Measurements from ENCODE around the gene ZCCHC7. TPM values are rescaled to one million over a fixed set of nuclear protein-coding genes. Genes with fewer than 3 reads are reported as not detected.

The ZCCHC7 gene
- total and polyA plus RNA-seq, 5 donors from 2014 or later, result 32.3 to 43.6 (median 34.8) TPM

DNA sequence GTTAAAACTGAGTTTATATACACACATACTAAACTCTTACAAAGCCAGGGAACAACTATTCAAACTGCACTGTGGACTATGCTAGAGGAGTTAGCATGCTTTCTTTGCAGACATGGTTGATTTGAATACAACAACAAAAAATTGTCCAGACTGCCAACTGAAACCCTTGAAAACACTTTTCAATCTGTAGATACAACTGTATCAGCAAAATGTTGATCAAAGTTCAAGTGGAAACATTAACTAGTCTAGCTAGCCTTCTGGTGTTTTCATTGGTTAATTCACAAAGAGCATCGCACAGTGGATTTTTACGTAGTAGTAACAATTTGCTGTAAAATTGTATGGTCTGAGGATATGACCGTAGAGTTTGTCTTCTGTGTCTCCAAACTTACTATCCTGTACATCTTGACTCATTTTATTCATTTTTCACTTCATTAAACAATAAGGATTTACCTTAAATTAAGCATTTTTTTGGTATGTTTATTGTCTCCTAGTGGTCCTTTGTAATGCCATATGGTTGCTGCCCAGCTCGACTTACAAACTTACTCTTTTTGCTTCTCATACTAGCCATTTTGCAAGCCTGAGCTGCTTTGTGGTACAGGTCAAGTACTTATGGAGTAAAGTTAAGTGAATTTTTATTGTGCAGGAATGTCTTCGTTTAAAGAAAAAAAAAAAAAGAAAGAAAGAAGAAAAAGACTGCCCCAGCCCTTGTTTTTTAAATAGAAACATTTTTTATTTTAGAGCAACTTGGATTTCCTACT, 123.4 kb downstream of the ZCCHC7 start:
- ATAC-seq (ENCODE audit: low read depth in 2 of 2) (no peak), DNase-seq (no peak)
- peaks cover 2% of the 10 kb centered on the region for H3K36me3 ChIP-seq (ENCODE audit: control insufficient read depth, insufficient read depth, low read length)
- no peaks in the 10 kb centered on the region for H3K4me1 ChIP-seq (ENCODE audit: control insufficient read depth, insufficient read depth, low read length, poor library complexity, severe bottlenecking)
- no peak overlapping the region for H3K4me3 Mint-ChIP-seq
- no peaks in the 10 kb centered on the region for H3K9me3 ChIP-seq (ENCODE audit: control insufficient read depth in 2 of 2, low read length in 2 of 2)
- H3K27ac Mint-ChIP-seq, result no peak overlapping the region
- peaks cover 0 to 3% (median 0%) of the 10 kb centered on the region in 7 donors for H3K9me3 Mint-ChIP-seq
- no peak overlapping the region for H3K27ac ChIP-seq (ENCODE audit: insufficient read depth, low read length, poor library complexity, severe bottlenecking)
- H3K4me3 ChIP-seq (ENCODE audit: low read depth, low read length), result no peak overlapping the region
- H3K27me3 Mint-ChIP-seq, result no peaks in the 10 kb centered on the region
- H3K4me1 Mint-ChIP-seq, result peaks cover 4 to 33% (median 19%) of the 10 kb centered on the region in 4 donors
- peaks cover 11% of the 10 kb centered on the region for H3K36me3 Mint-ChIP-seq
- H3K27me3 ChIP-seq (ENCODE audit: control insufficient read depth, insufficient read depth, low read length), result no peaks in the 10 kb centered on the region

DNA sequence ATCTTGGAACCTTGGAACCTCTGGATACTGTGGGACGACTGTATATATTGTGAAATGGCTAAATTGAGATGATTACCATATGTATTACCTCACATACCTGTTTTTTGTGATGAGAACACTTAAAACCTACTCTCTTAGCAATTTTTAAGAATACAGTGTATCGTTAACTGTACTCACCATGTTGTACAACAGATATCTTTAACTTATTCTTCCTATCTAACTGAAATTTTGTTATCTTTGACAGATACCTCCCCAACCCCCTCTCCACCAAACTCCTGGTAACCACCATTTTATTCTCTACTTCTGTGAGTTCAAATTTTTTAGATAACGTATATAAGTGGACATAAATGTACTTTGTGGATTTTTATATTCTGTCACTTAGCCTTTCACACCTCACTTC, 126.5 kb downstream of the ZCCHC7 start:
- Mint-ChIP-seq H3K4me1 (peaks cover 5 to 30% (median 8%) of the 10 kb centered on the region in 4 donors), H3K27ac (no peak overlapping the region), H3K27me3 (no peaks in the 10 kb centered on the region), H3K9me3 (peaks cover 0 to 3% (median 0%) of the 10 kb centered on the region in 7 donors), H3K4me3 (no peak overlapping the region), H3K36me3 (peaks cover 35% of the 10 kb centered on the region)
- H3K4me3 ChIP-seq (ENCODE audit: low read depth, low read length), result no peak overlapping the region
- H3K27me3 ChIP-seq (ENCODE audit: control insufficient read depth, insufficient read depth, low read length), result no peaks in the 10 kb centered on the region
- H3K9me3 ChIP-seq (ENCODE audit: control insufficient read depth in 2 of 2, low read length in 2 of 2), result no peaks in the 10 kb centered on the region
- DNase-seq (no peak), ATAC-seq (ENCODE audit: low read depth in 2 of 2) (no peak)
- H3K27ac ChIP-seq (ENCODE audit: insufficient read depth, low read length, poor library complexity, severe bottlenecking), result no peak overlapping the region
- no peaks in the 10 kb centered on the region for H3K4me1 ChIP-seq (ENCODE audit: control insufficient read depth, insufficient read depth, low read length, poor library complexity, severe bottlenecking)
- H3K36me3 ChIP-seq (ENCODE audit: control insufficient read depth, insufficient read depth, low read length), result peaks cover 7% of the 10 kb centered on the region

DNA sequence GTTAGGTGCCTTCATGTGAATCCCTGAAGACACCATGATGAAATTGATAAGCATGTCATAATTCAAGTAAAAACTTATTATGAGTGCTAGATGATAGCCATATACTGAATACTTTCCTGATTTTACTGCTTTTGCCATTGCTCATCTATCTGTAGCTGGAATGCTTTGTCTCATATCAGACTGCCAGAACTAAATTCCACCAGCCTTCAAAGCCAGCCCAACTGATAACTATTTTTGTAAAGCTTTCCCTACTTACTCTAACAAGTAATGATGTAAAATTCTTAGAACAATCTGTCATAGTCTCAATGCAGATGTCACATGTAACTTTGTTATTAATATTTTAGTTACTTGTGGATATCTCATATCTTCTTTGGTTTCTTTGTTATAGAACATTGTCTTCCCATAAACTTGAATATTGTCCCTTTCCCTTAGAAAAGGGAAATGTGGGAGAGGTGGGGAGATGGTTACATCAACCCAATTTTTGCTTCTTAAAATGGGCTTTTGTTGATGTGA, 128.3 kb downstream of the ZCCHC7 start:
- no peaks in the 10 kb centered on the region for H3K27me3 ChIP-seq (ENCODE audit: control insufficient read depth, insufficient read depth, low read length)
- H3K27ac ChIP-seq (ENCODE audit: insufficient read depth, low read length, poor library complexity, severe bottlenecking), result no peak overlapping the region
- Mint-ChIP-seq H3K4me3 (no peak overlapping the region), H3K27me3 (no peaks in the 10 kb centered on the region), H3K4me1 (peaks cover 4 to 29% (median 8%) of the 10 kb centered on the region in 4 donors), H3K9me3 (peaks cover 0 to 4% (median 0%) of the 10 kb centered on the region in 7 donors), H3K36me3 (peaks cover 46% of the 10 kb centered on the region), H3K27ac (no peak overlapping the region)
- H3K4me3 ChIP-seq (ENCODE audit: low read depth, low read length), result no peak overlapping the region
- H3K9me3 ChIP-seq (ENCODE audit: control insufficient read depth in 2 of 2, low read length in 2 of 2), result no peaks in the 10 kb centered on the region
- no peak for ATAC-seq (ENCODE audit: low read depth in 2 of 2)
- H3K4me1 ChIP-seq (ENCODE audit: control insufficient read depth, insufficient read depth, low read length, poor library complexity, severe bottlenecking), result no peaks in the 10 kb centered on the region
- H3K36me3 ChIP-seq (ENCODE audit: control insufficient read depth, insufficient read depth, low read length), result peaks cover 7% of the 10 kb centered on the region
- no peak for DNase-seq

DNA sequence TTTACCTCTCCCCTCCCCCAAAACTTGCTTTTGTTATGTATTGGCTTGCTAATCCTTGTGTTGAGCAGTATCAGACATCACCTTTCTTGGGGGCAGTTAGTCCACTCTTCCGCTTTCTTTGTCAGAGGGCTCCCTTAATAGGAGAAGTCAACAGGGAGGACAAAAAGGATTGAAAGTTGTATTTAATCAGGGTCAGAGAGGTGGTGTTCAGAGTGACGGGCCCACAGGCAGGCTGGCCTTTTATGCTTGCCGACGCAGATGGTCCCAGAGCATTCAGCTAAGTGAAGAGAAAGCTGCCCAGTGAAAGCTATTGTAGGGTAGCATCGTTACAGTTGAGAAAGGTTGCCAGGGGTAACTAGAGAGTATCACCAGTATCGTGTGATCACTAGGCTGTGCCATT, 131.1 kb downstream of the ZCCHC7 start:
- peaks cover 61% of the 10 kb centered on the region for H3K36me3 Mint-ChIP-seq

DNA sequence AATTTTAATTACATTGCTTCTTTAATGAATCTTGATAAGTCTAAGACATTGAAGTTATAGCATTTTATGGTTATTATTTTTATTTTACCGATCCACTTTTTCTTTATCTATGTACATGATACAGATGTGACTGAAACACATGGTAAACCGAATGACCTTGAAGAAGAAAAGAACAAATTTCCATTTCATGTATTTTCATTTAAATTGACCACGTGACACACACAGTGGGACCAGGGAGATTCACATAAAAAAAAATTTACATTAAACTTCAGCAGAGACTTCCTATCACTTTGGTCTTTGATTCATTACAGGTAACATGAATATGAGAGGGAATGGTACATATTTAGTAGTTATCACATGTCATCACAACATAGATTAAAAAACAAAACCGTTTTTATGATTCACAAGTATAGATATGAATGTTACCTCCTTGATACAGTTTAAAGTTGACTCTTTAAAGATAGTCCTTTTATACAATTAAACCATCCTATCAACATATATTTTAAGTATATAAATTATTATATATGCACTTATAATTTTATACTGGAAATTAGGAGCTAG, 133.1 kb downstream of the ZCCHC7 start:
- Histone ChIP-seq H3K9me3 (ENCODE audit: control insufficient read depth in 2 of 2, low read length in 2 of 2) (no peaks in the 10 kb centered on the region), H3K27ac (ENCODE audit: insufficient read depth, low read length, poor library complexity, severe bottlenecking) (no peak overlapping the region), H3K36me3 (ENCODE audit: control insufficient read depth, insufficient read depth, low read length) (peaks cover 8% of the 10 kb centered on the region), H3K27me3 (ENCODE audit: control insufficient read depth, insufficient read depth, low read length) (no peaks in the 10 kb centered on the region), H3K4me1 (ENCODE audit: control insufficient read depth, insufficient read depth, low read length, poor library complexity, severe bottlenecking) (no peaks in the 10 kb centered on the region), H3K4me3 (ENCODE audit: low read depth, low read length) (no peak overlapping the region)
- H3K9me3 Mint-ChIP-seq, result peaks cover 0 to 4% (median 0%) of the 10 kb centered on the region in 7 donors
- peaks cover 4 to 17% (median 9%) of the 10 kb centered on the region in 4 donors for H3K4me1 Mint-ChIP-seq
- DNase-seq (no peak), ATAC-seq (ENCODE audit: low read depth in 2 of 2) (no peak)
- H3K27ac Mint-ChIP-seq, result no peak overlapping the region
- peaks cover 64% of the 10 kb centered on the region for H3K36me3 Mint-ChIP-seq
- H3K27me3 Mint-ChIP-seq, result no peaks in the 10 kb centered on the region
- H3K4me3 Mint-ChIP-seq, result no peak overlapping the region

More for the DNA sequence above, 131.1 kb downstream of the ZCCHC7 start:
- no peak overlapping the region for H3K4me3 ChIP-seq (ENCODE audit: low read depth, low read length)
- H3K4me1 ChIP-seq (ENCODE audit: control insufficient read depth, insufficient read depth, low read length, poor library complexity, severe bottlenecking), result no peaks in the 10 kb centered on the region
- H3K27ac Mint-ChIP-seq, result no peak overlapping the region
- H3K4me3 Mint-ChIP-seq, result no peak overlapping the region
- DNase-seq (no peak), ATAC-seq (ENCODE audit: low read depth in 2 of 2) (no peak)
- H3K27me3 Mint-ChIP-seq, result no peaks in the 10 kb centered on the region
- no peaks in the 10 kb centered on the region for H3K27me3 ChIP-seq (ENCODE audit: control insufficient read depth, insufficient read depth, low read length)
- H3K9me3 Mint-ChIP-seq, result peaks cover 0 to 4% (median 0%) of the 10 kb centered on the region in 7 donors
- peaks cover 4 to 26% (median 9%) of the 10 kb centered on the region in 4 donors for H3K4me1 Mint-ChIP-seq
- no peak overlapping the region for H3K27ac ChIP-seq (ENCODE audit: insufficient read depth, low read length, poor library complexity, severe bottlenecking)
- H3K36me3 ChIP-seq (ENCODE audit: control insufficient read depth, insufficient read depth, low read length), result peaks cover 10% of the 10 kb centered on the region
- no peaks in the 10 kb centered on the region for H3K9me3 ChIP-seq (ENCODE audit: control insufficient read depth in 2 of 2, low read length in 2 of 2)

GRCh38 chr9:37255187-37255586, 134.8 kb downstream of the ZCCHC7 start:
- Histone ChIP-seq H3K27me3 (ENCODE audit: control insufficient read depth, insufficient read depth, low read length) (no peaks in the 10 kb centered on the region), H3K4me1 (ENCODE audit: control insufficient read depth, insufficient read depth, low read length, poor library complexity, severe bottlenecking) (no peaks in the 10 kb centered on the region), H3K36me3 (ENCODE audit: control insufficient read depth, insufficient read depth, low read length) (peaks cover 7% of the 10 kb centered on the region), H3K9me3 (ENCODE audit: control insufficient read depth in 2 of 2, low read length in 2 of 2) (no peaks in the 10 kb centered on the region), H3K27ac (ENCODE audit: insufficient read depth, low read length, poor library complexity, severe bottlenecking) (no peak overlapping the region), H3K4me3 (ENCODE audit: low read depth, low read length) (no peak overlapping the region)
- H3K36me3 Mint-ChIP-seq, result peaks cover 57% of the 10 kb centered on the region
- H3K4me1 Mint-ChIP-seq, result peaks cover 4 to 17% (median 10%) of the 10 kb centered on the region in 4 donors
- ATAC-seq (ENCODE audit: low read depth in 2 of 2) (no peak), DNase-seq (no peak)
- no peaks in the 10 kb centered on the region for H3K27me3 Mint-ChIP-seq
- H3K27ac Mint-ChIP-seq, result no peak overlapping the region
- H3K9me3 Mint-ChIP-seq, result peaks cover 0 to 4% (median 0%) of the 10 kb centered on the region in 7 donors
- H3K4me3 Mint-ChIP-seq, result no peak overlapping the region

GRCh38 chr9:37255944-37256862, 135.8 kb downstream of the ZCCHC7 start:
- ATAC-seq (ENCODE audit: low read depth in 2 of 2), result no peak
- DNase-seq, result no peak
- H3K27me3 Mint-ChIP-seq, result no peaks in the 10 kb centered on the region
- H3K9me3 ChIP-seq (ENCODE audit: control insufficient read depth in 2 of 2, low read length in 2 of 2), result no peaks in the 10 kb centered on the region
- H3K4me3 ChIP-seq (ENCODE audit: low read depth, low read length), result no peak overlapping the region
- no peaks in the 10 kb centered on the region for H3K4me1 ChIP-seq (ENCODE audit: control insufficient read depth, insufficient read depth, low read length, poor library complexity, severe bottlenecking)
- H3K36me3 ChIP-seq (ENCODE audit: control insufficient read depth, insufficient read depth, low read length), result peaks cover 4% of the 10 kb centered on the region
- H3K9me3 Mint-ChIP-seq, result peaks cover 0 to 4% (median 0%) of the 10 kb centered on the region in 7 donors
- H3K27ac ChIP-seq (ENCODE audit: insufficient read depth, low read length, poor library complexity, severe bottlenecking), result no peak overlapping the region
- H3K36me3 Mint-ChIP-seq, result peaks cover 58% of the 10 kb centered on the region
- H3K4me1 Mint-ChIP-seq, result peaks cover 5 to 23% (median 16%) of the 10 kb centered on the region in 4 donors
- H3K27me3 ChIP-seq (ENCODE audit: control insufficient read depth, insufficient read depth, low read length), result no peaks in the 10 kb centered on the region
- no peak overlapping the region for H3K4me3 Mint-ChIP-seq
- H3K27ac Mint-ChIP-seq, result no peak overlapping the region

Measured in CD4-positive, CD25-positive, alpha-beta regulatory T cell (primary cell).